ENCODE results near the gene SCFD2. TPM values are rescaled to one million over a fixed set of nuclear protein-coding genes. Genes with fewer than 3 reads are reported as not detected.

SCFD2 gene
- total and polyA plus RNA-seq, 2 donors (not counting 3 experiments of a cell fraction or from before 2014, with no cell fraction given), result 12.3 to 22.8 TPM

DNA sequence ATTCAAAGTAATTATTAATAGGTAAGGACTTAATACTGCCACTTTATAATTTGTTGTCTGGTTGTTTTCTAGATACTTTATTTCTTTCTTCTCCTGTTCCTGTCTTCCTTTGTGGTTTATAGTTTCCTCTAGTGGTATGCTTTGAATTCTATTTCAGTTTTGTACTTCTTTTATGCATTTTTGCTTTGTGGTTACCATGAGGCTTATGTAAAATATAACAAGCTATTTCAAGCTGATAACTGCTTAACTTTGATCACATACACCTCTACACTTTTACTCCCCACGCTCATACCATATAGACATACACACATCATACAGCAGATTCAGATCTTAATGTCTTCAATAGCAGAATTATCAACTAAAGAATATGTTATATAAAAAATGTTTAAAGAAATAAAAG, 192.3 kb downstream of the SCFD2 start:
- no peaks in the 10 kb centered on the region for H3K4me1 ChIP-seq (ENCODE audit: control insufficient read depth, extremely low read depth, insufficient read depth, low read length)
- no peaks in the 10 kb centered on the region for H3K36me3 ChIP-seq (ENCODE audit: control insufficient read depth in 2 of 2, extremely low read depth in 1 of 2, insufficient read depth in 2 of 2, low read length in 2 of 2)
- no peaks in the 10 kb centered on the region for H3K9me1 ChIP-seq (replicated peaks; ENCODE audit: control insufficient read depth, extremely low read depth, insufficient read depth, low read length)
- no peak overlapping the region for H3K4me2 ChIP-seq (ENCODE audit: insufficient read depth, low read length)
- no peak overlapping the region for H3K4me3 ChIP-seq (replicated peaks in 1 of 3; ENCODE audit: insufficient read depth in 1 of 3, low read depth in 1 of 3, low read length in 3 of 3)
- intact Hi-C loops (cut with micrococcal nuclease) (no loop called here), dilution Hi-C loops (cut with MboI; ENCODE audit: extremely low pct_ligation_motif_present, low sequenced_read_pairs) (no loop called here)
- no TSS peak for BruUV-seq (replicated peaks)
- no peak for FAIRE-seq
- H3K27me3 ChIP-seq (ENCODE audit: control insufficient read depth in 2 of 2, insufficient read depth in 2 of 2, low read length in 2 of 2), result no peaks in the 10 kb centered on the region
- ChIA-PET CTCF (no interaction called here), POLR2A (no interaction called here)
- H3K27ac ChIP-seq (ENCODE audit: insufficient read depth, low read depth, low read length), result no peak overlapping the region
- H3K79me2 ChIP-seq (ENCODE audit: control insufficient read depth, insufficient read depth, low read length), result no peaks in the 10 kb centered on the region
- TF ChIP-seq, protein P1, sequence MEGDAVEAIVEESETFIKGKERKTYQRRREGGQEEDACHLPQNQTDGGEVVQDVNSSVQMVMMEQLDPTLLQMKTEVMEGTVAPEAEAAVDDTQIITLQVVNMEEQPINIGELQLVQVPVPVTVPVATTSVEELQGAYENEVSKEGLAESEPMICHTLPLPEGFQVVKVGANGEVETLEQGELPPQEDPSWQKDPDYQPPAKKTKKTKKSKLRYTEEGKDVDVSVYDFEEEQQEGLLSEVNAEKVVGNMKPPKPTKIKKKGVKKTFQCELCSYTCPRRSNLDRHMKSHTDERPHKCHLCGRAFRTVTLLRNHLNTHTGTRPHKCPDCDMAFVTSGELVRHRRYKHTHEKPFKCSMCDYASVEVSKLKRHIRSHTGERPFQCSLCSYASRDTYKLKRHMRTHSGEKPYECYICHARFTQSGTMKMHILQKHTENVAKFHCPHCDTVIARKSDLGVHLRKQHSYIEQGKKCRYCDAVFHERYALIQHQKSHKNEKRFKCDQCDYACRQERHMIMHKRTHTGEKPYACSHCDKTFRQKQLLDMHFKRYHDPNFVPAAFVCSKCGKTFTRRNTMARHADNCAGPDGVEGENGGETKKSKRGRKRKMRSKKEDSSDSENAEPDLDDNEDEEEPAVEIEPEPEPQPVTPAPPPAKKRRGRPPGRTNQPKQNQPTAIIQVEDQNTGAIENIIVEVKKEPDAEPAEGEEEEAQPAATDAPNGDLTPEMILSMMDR (IDR thresholded peaks at IDR 0.05; ENCODE audit: extremely low read depth in 1 of 2, insufficient read depth in 1 of 2, low read depth in 1 of 2, low read length in 2 of 2), result no peak
- no peak for TF ChIP-seq MYC (IDR thresholded peaks at IDR 0.05; ENCODE audit: low read depth, low read length)
- TF ChIP-seq POLR2AphosphoS5 (IDR thresholded peaks at IDR 0.05; ENCODE audit: insufficient read depth, low read depth, low read length), result no peak
- no peak for TF ChIP-seq FOS (IDR thresholded peaks at IDR 0.05; ENCODE audit: borderline replicate concordance, insufficient read depth, low read length)
- no peak for TF ChIP-seq POLR2A (IDR thresholded peaks at IDR 0.05; ENCODE audit: low read depth, low read length)
- TF ChIP-seq GATA2 (IDR thresholded peaks at IDR 0.05; ENCODE audit: insufficient read depth, insufficient read length, low read depth, low read length), result no peak
- no peak for TF ChIP-seq EZH2 (IDR thresholded peaks at IDR 0.05; ENCODE audit: borderline replicate concordance, low read depth, low read length, severe bottlenecking)
- TF ChIP-seq, protein P2, sequence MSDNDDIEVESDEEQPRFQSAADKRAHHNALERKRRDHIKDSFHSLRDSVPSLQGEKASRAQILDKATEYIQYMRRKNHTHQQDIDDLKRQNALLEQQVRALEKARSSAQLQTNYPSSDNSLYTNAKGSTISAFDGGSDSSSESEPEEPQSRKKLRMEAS (IDR thresholded peaks at IDR 0.05; ENCODE audit: insufficient read depth, insufficient read length), result no peak
- no peak for TF ChIP-seq JUN (IDR thresholded peaks at IDR 0.05; ENCODE audit: borderline replicate concordance, insufficient read depth, insufficient read length, low read depth)
- DNase-seq (ENCODE audit: low read depth, low spot score), result no peak
- H4K20me1 ChIP-seq (replicated peaks; ENCODE audit: control insufficient read depth, extremely low read depth, insufficient read depth, low read length), result no peaks in the 10 kb centered on the region
- no peaks in the 10 kb centered on the region for H3K9me3 ChIP-seq (replicated peaks; ENCODE audit: control insufficient read depth, insufficient read depth, low read length)
- no peak overlapping the region for H2AFZ ChIP-seq (ENCODE audit: low read depth, low read length)
- no peak overlapping the region for H3K9ac ChIP-seq (replicated peaks; ENCODE audit: extremely low read depth, insufficient read depth, low read length)
